Right lobe of liver (tissue), 4 donors: Measurements from ENCODE around the gene RAB32.

Experiments
- CTCF ChIP-seq, 4 donors: fragments of 200-600 bp in 3 of 4; fragments of 450-650 bp in 1 of 4; IDR thresholded peaks; one replicate each; pipeline versions ENCODE4 v1.5.1 to v1.8.0; 2016 to 2022; ENCODE audit warnings: antibody characterized with exemption in 4 of 4, mild to moderate bottlenecking in 2 of 4
- POLR2A ChIP-seq: fragments of 450-650 bp; IDR thresholded peaks from one replicate; pipeline ENCODE4 v1.6.1; 2017; ENCODE audit warnings: antibody characterized with exemption, mild to moderate bottlenecking
- donor health status: DM: no; HTN: no; CAD: no.
- donor health status: DM: no; HTN: no; CAD: no.
- donor health status: DM: no; HTN: yes; CAD: no.

GRCh38 chr6:146598772-146599405 lies 55.3 kb downstream of the RAB32 start, which contains the start of gene ADGB:
- TF ChIP-seq CTCF (IDR thresholded peaks at IDR 0.05): no peak
- no peak for TF ChIP-seq POLR2A
